Measurements from ENCODE around the gene PCYT2.

PCYT2 gene

GRCh38 chr17:81863833-81864768 lies 47.1 kb downstream of the PCYT2 start:
- Histone ChIP-seq H3K27ac (replicated peaks) (peak overlapping the region; percentile 96), H3K4me3 (replicated peaks; ENCODE audit: insufficient read depth, low read length) (no peak overlapping the region), H3K27me3 (ENCODE audit: insufficient read depth, poor library complexity, severe bottlenecking) (no peaks in the 10 kb centered on the region)
- no peak; the same call in 1 of the 2 replicates for TF ChIP-seq POLR2AphosphoS5 (IDR thresholded peaks at IDR 0.05; ENCODE audit: low read depth)
- TF ChIP-seq, protein P1, sequence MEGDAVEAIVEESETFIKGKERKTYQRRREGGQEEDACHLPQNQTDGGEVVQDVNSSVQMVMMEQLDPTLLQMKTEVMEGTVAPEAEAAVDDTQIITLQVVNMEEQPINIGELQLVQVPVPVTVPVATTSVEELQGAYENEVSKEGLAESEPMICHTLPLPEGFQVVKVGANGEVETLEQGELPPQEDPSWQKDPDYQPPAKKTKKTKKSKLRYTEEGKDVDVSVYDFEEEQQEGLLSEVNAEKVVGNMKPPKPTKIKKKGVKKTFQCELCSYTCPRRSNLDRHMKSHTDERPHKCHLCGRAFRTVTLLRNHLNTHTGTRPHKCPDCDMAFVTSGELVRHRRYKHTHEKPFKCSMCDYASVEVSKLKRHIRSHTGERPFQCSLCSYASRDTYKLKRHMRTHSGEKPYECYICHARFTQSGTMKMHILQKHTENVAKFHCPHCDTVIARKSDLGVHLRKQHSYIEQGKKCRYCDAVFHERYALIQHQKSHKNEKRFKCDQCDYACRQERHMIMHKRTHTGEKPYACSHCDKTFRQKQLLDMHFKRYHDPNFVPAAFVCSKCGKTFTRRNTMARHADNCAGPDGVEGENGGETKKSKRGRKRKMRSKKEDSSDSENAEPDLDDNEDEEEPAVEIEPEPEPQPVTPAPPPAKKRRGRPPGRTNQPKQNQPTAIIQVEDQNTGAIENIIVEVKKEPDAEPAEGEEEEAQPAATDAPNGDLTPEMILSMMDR (IDR thresholded peaks at IDR 0.05; ENCODE audit: insufficient read depth, low read length) = no peak
- no peak for TF ChIP-seq GABPA (IDR thresholded peaks at IDR 0.05; ENCODE audit: low read depth)
- no peak for TF ChIP-seq SPI1 (IDR thresholded peaks at IDR 0.05; ENCODE audit: borderline replicate concordance, low read depth)
- TF ChIP-seq, protein P2, sequence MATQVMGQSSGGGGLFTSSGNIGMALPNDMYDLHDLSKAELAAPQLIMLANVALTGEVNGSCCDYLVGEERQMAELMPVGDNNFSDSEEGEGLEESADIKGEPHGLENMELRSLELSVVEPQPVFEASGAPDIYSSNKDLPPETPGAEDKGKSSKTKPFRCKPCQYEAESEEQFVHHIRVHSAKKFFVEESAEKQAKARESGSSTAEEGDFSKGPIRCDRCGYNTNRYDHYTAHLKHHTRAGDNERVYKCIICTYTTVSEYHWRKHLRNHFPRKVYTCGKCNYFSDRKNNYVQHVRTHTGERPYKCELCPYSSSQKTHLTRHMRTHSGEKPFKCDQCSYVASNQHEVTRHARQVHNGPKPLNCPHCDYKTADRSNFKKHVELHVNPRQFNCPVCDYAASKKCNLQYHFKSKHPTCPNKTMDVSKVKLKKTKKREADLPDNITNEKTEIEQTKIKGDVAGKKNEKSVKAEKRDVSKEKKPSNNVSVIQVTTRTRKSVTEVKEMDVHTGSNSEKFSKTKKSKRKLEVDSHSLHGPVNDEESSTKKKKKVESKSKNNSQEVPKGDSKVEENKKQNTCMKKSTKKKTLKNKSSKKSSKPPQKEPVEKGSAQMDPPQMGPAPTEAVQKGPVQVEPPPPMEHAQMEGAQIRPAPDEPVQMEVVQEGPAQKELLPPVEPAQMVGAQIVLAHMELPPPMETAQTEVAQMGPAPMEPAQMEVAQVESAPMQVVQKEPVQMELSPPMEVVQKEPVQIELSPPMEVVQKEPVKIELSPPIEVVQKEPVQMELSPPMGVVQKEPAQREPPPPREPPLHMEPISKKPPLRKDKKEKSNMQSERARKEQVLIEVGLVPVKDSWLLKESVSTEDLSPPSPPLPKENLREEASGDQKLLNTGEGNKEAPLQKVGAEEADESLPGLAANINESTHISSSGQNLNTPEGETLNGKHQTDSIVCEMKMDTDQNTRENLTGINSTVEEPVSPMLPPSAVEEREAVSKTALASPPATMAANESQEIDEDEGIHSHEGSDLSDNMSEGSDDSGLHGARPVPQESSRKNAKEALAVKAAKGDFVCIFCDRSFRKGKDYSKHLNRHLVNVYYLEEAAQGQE (IDR thresholded peaks at IDR 0.05; ENCODE audit: insufficient replicate concordance, low read depth) = no peak
- DNase-seq (ENCODE audit: low read depth in 1 of 2, low spot score in 1 of 2) = no peak

GRCh38 chr17:81863123-81863675 lies 48.0 kb downstream of the PCYT2 start:
- Histone ChIP-seq H3K27me3 (ENCODE audit: insufficient read depth, poor library complexity, severe bottlenecking) (no peaks in the 10 kb centered on the region), H3K4me3 (replicated peaks; ENCODE audit: insufficient read depth, low read length) (peak overlapping the region; percentile 2), H3K27ac (replicated peaks) (peak overlapping the region; percentile 96)
- peak in 1 of 2 experiments; percentile 87 for DNase-seq (ENCODE audit: low read depth in 1 of 2, low spot score in 1 of 2)
- TF ChIP-seq GABPA (IDR thresholded peaks at IDR 0.05; ENCODE audit: low read depth) = no peak
- peak; percentile 88 for TF ChIP-seq POLR2AphosphoS5 (IDR thresholded peaks at IDR 0.05; ENCODE audit: low read depth)

GRCh38 chr17:81860756-81861568 lies 50.2 kb downstream of the PCYT2 start:
- peak overlapping the region; percentile 96 for H3K27ac ChIP-seq (replicated peaks)
- H3K4me3 ChIP-seq (replicated peaks; ENCODE audit: insufficient read depth, low read length) = peak overlapping the region; percentile 62
- H3K27me3 ChIP-seq (ENCODE audit: insufficient read depth, poor library complexity, severe bottlenecking) = no peaks in the 10 kb centered on the region
- TF ChIP-seq, protein P2 (IDR thresholded peaks at IDR 0.05; ENCODE audit: insufficient replicate concordance, low read depth) = peak; percentile 65
- TF ChIP-seq SPI1 (IDR thresholded peaks at IDR 0.05; ENCODE audit: borderline replicate concordance, low read depth) = peak; percentile 29; the same call in 1 of the 2 replicates
- TF ChIP-seq GABPA (IDR thresholded peaks at IDR 0.05; ENCODE audit: low read depth) = peak; percentile 93
- TF ChIP-seq, protein P1 (IDR thresholded peaks at IDR 0.05; ENCODE audit: insufficient read depth, low read length) = no peak
- TF ChIP-seq POLR2AphosphoS5 (IDR thresholded peaks at IDR 0.05; ENCODE audit: low read depth) = peak; percentile 86
- peak; percentile 100 for DNase-seq (ENCODE audit: low read depth in 1 of 2, low spot score in 1 of 2)

All from HL-60 (cell line).